Muscle layer of colon (tissue), 2 donors: ENCODE data around the gene USP9X.
"Not testable (repeated sequence)": the region's sequence is repeated elsewhere in the genome, so short reads cannot be mapped to it uniquely, and the experiment has no call there.

Experiments used
- H3K27ac ChIP-seq: one replicate; pipeline ENCODE4 v1.7.0; 2013; ENCODE audit warnings: low read depth, mild to moderate bottlenecking, low read length, moderate library complexity
- H3K27me3 ChIP-seq, 2 donors: one replicate each; pipeline ENCODE4 v1.7.0; 2013; ENCODE audit warnings: low read length in 2 of 2, mild to moderate bottlenecking in 2 of 2; ENCODE audit not compliant: insufficient read depth in 2 of 2, control insufficient read depth in 1 of 2
- H3K36me3 ChIP-seq: one replicate; pipeline ENCODE4 v1.7.0; 2013; ENCODE audit warnings: mild to moderate bottlenecking, low read length; ENCODE audit not compliant: insufficient read depth
- H3K4me1 ChIP-seq: one replicate; pipeline ENCODE4 v1.7.0; 2013; ENCODE audit warnings: mild to moderate bottlenecking, low read length; ENCODE audit not compliant: insufficient read depth
- H3K4me3 ChIP-seq, 2 donors: one replicate each; pipeline ENCODE4 v1.7.0; 2013; ENCODE audit warnings: low read length in 2 of 2, low read depth in 1 of 2, mild to moderate bottlenecking in 1 of 2, moderate library complexity in 1 of 2
- H3K9ac ChIP-seq: one replicate; pipeline ENCODE4 v1.7.0; 2013; ENCODE audit warnings: low read length
- H3K9me3 ChIP-seq: one replicate; pipeline ENCODE4 v1.7.0; 2013; ENCODE audit warnings: mild to moderate bottlenecking, low read length
- donor health status: abdominal sarcoma.
- donor health status: Adenocarcinoma of cecum.

The USP9X gene

DNA sequence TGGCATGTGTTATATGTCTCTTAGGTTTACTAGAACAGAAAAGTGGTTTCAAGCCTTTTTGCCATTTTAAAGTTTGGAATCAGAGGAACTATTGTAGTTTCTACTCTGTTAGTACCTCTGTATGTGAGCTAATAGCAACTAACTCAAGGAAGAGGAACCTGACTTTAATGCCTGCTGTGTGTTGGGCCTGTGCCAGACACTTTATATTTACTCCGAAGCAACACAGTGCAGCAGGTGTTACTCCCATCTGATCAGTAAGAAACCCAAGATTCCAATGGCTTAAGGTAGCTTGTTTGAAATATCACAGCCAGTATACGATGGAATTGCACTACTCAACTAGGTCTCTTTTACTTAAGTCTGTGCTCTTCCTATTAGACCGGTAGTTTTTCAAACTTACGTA lies 79.2 kb downstream of the USP9X start:
- no peak overlapping the region for H3K9ac ChIP-seq
- no peaks in the 10 kb centered on the region for H3K9me3 ChIP-seq
- no peaks in the 10 kb centered on the region for H3K4me1 ChIP-seq
- no peaks in the 10 kb centered on the region for H3K27me3 ChIP-seq
- H3K36me3 ChIP-seq, result peaks cover 4% of the 10 kb centered on the region
- no peak overlapping the region for H3K4me3 ChIP-seq
- no peak overlapping the region for H3K27ac ChIP-seq

DNA sequence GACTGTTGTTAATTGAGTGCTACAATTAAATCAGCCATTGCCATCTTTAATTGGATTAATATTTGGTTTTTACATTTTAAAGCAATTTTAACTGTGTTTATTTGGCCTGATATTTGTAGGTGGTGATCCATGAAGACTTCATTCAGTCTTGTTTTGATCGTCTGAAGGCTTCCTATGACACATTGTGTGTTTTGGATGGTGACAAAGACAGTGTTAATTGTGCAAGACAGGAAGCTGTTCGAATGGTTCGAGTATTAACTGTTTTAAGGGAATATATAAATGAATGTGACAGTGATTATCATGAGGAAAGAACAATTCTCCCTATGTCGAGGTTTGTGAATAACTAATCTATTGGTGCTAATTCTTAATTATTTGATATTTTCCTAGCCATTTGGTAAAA lies 82.6 kb downstream of the USP9X start:
- Histone ChIP-seq H3K4me1 (no peaks in the 10 kb centered on the region), H3K27ac (no peak overlapping the region), H3K4me3 (no peak overlapping the region), H3K27me3 (no peaks in the 10 kb centered on the region), H3K36me3 (peaks cover 30% of the 10 kb centered on the region), H3K9me3 (no peaks in the 10 kb centered on the region), H3K9ac (no peak overlapping the region)

DNA sequence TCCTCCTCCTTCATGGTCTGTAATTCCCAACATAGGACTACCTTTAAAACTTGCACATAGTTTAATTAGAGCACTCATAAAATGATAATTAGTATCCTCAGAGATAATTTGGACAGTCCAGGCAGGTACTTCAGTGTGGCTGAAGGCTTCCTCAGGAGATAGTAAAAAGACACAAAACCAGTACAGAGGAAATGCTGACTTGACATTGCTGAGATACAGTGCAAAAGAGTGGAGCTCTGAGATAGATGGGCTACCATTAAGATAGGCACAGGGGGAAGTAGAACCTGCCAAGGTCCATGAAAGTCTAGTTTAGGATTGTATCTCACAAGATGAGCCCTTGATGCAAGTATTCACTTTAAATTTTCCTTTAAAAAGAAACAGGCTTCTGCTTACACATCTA lies 91.0 kb downstream of the USP9X start:
- H3K9ac ChIP-seq, result no peak overlapping the region
- no peaks in the 10 kb centered on the region for H3K9me3 ChIP-seq
- no peaks in the 10 kb centered on the region for H3K27me3 ChIP-seq
- H3K4me1 ChIP-seq, result no peaks in the 10 kb centered on the region
- peaks cover 17% of the 10 kb centered on the region for H3K36me3 ChIP-seq
- no peak overlapping the region for H3K4me3 ChIP-seq
- no peak overlapping the region for H3K27ac ChIP-seq

GRCh38 chrX:41177297-41177696 lies 92.1 kb downstream of the USP9X start:
- H3K9ac ChIP-seq, result no peak overlapping the region
- H3K4me1 ChIP-seq, result no peaks in the 10 kb centered on the region
- no peak overlapping the region for H3K4me3 ChIP-seq
- H3K9me3 ChIP-seq, result no peaks in the 10 kb centered on the region
- no peak overlapping the region for H3K27ac ChIP-seq
- H3K27me3 ChIP-seq, result no peaks in the 10 kb centered on the region
- peaks cover 13% of the 10 kb centered on the region for H3K36me3 ChIP-seq

DNA sequence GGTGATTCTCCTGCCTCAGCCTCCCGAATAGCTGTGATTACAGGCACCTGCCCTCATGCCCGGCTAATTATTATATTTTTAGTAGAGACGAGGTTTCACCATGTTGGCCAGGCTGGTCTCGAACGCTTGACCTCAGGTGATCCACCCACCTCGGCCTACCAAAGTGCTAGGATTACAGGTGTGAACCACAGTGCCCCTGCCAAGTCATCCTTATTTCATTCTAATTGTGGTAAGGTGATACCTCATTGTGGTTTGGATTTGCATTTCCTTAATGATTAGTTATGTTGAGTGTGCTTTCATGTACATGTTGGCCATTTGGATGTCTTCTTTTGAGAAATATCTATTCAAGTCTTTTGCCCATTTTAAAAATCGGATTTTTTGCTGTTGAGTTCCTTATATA lies 93.0 kb downstream of the USP9X start:
- Histone ChIP-seq H3K27ac (no peak overlapping the region), H3K9me3 (no peaks in the 10 kb centered on the region), H3K4me1 (no peaks in the 10 kb centered on the region), H3K27me3 (no peaks in the 10 kb centered on the region), H3K4me3 (no peak overlapping the region), H3K9ac (no peak overlapping the region), H3K36me3 (peaks cover 8% of the 10 kb centered on the region)

DNA sequence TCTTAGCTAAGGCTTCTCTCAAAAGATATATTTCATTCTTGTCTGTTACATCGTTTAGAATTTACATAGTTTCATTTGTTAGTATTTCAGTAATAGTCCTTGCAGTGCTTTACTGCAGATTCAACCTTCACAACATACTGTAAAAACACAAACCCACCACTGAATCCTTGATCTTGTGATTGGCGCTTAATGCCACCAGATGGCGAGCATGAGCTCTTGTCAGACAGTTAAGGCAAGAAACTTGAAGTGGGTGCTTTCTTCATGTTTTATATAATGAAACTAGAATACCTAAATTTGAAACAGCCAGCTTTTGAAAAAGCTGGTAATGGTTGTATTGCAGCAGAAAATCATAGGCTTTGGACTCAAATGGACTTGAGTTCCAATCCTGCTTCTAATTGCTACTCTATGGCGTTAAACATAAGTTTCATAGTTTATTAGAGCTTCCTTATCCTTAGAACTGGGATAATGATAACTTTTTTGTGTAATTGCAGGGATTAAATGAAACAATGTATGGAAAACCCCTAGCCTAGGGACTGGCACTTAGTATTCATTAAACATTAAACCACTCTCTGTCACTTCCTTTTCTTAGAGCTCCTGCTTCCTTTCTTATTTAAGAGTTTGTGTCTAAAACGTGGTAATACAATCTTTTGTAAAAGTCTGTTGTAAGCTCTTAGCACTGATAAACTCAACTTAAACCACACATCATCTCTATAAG lies 95.1 kb downstream of the USP9X start:
- Histone ChIP-seq H3K9me3 (no peaks in the 10 kb centered on the region), H3K9ac (no peak overlapping the region), H3K4me1 (no peaks in the 10 kb centered on the region), H3K36me3 (peaks cover 8% of the 10 kb centered on the region), H3K27me3 (no peaks in the 10 kb centered on the region), H3K27ac (no peak overlapping the region), H3K4me3 (no peak overlapping the region)

GRCh38 chrX:41184312-41184711 lies 99.1 kb downstream of the USP9X start:
- no peak overlapping the region for H3K9ac ChIP-seq
- no peak overlapping the region for H3K4me3 ChIP-seq
- H3K27ac ChIP-seq, result no peak overlapping the region
- no peaks in the 10 kb centered on the region for H3K9me3 ChIP-seq
- no peaks in the 10 kb centered on the region for H3K4me1 ChIP-seq
- no peaks in the 10 kb centered on the region for H3K27me3 ChIP-seq
- peaks cover 8% of the 10 kb centered on the region for H3K36me3 ChIP-seq

- H3K27ac ChIP-seq, H3K4me1 ChIP-seq, H3K9ac ChIP-seq, H3K27me3 ChIP-seq, H3K4me3 ChIP-seq, H3K36me3 ChIP-seq, H3K9me3 ChIP-seq: not testable (repeated sequence)
Observed at GRCh38 chrX:41186946-41187345, 101.7 kb downstream of the USP9X start.

DNA sequence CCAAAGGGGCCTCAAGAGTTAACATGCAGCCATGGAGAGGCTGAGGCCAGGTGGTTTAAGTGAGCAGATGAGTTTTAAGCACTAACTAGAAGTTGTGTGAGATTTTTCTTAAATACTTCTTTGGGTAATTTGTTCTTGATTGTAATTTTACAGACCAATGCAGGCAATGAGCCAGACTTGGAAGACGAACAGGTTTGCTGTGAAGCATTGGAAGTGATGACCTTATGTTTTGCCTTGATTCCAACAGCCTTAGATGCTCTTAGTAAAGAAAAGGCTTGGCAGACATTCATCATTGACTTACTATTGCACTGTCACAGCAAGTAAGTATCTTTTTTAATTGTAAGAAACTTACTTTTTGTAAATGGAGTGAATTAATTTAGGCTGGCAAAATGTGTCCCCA lies 103.9 kb downstream of the USP9X start:
- Histone ChIP-seq H3K4me1 (no peaks in the 10 kb centered on the region), H3K9ac (no peak overlapping the region), H3K27ac (no peak overlapping the region), H3K36me3 (peaks cover 8% of the 10 kb centered on the region), H3K9me3 (no peaks in the 10 kb centered on the region), H3K4me3 (no peak overlapping the region), H3K27me3 (no peaks in the 10 kb centered on the region)

- no peaks in the 10 kb centered on the region for H3K9me3 ChIP-seq
- no peaks in the 10 kb centered on the region for H3K27me3 ChIP-seq
- H3K27ac ChIP-seq, result no peak overlapping the region
- H3K4me3 ChIP-seq, result no peak overlapping the region
- H3K36me3 ChIP-seq, result peaks cover 9% of the 10 kb centered on the region
- H3K4me1 ChIP-seq, result no peaks in the 10 kb centered on the region
- no peak overlapping the region for H3K9ac ChIP-seq
Observed at GRCh38 chrX:41192880-41193279, 107.6 kb downstream of the USP9X start.

DNA sequence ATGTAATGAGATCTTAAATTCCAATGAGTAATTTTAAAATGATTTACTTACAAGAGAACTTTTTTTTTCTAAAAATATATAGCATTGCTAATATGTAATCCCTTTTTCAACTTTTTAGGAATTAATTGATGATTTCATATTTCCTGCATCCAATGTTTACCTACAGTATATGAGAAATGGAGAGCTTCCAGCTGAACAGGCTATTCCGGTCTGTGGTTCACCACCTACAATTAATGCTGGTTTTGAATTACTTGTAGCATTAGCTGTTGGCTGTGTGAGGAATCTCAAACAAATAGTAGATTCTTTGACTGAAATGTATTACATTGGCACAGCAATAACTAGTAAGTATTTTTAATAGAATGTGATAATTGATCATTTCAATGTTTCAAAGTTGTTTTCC lies 113.2 kb downstream of the USP9X start:
- H3K4me1 ChIP-seq, result no peaks in the 10 kb centered on the region
- no peak overlapping the region for H3K4me3 ChIP-seq
- no peaks in the 10 kb centered on the region for H3K27me3 ChIP-seq
- no peak overlapping the region for H3K9ac ChIP-seq
- no peaks in the 10 kb centered on the region for H3K9me3 ChIP-seq
- H3K27ac ChIP-seq, result no peak overlapping the region
- H3K36me3 ChIP-seq, result peaks cover 30% of the 10 kb centered on the region

DNA sequence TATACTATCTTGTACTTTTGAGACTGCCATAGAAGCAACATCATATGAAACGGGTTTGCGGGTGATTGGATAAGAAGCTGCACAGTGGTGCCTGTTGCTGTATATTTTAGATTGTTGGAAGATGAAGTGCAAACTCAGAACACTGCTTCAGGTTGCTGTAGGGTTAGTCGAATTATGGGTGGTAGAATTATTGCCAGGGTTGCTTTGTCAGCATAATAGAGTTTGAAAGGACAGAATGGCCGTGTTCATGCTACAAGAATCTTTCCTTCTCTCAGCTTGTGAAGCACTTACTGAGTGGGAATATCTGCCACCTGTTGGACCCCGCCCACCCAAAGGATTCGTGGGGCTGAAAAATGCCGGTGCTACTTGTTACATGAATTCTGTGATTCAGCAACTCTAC lies 115.5 kb downstream of the USP9X start:
- peaks cover 32% of the 10 kb centered on the region for H3K36me3 ChIP-seq
- no peaks in the 10 kb centered on the region for H3K27me3 ChIP-seq
- no peaks in the 10 kb centered on the region for H3K9me3 ChIP-seq
- H3K9ac ChIP-seq, result no peak overlapping the region
- H3K4me3 ChIP-seq, result no peak overlapping the region
- no peaks in the 10 kb centered on the region for H3K4me1 ChIP-seq
- no peak overlapping the region for H3K27ac ChIP-seq
